ENCODE measurements around the gene PHF11.

DNA sequence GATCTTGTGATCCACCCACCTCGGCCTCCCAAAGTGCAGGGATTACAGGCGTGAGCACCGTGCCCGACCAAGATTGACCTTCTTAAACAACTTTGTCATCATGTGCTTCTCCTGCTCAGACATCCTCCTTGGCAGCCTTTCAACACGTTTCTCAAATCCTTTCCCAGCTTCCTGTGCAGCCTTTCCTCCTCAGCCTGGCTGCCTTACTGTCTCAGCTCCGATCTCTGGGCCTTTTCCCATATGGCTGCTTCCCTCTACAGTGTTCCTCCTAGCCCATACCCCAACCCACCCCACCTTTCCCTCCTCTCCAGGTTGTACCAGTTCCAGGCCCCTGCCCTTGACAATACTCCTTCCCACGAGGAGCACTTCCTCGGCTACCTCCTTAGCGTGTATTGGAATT lies 7.2 kb downstream of the PHF11 start:
- TF ChIP-seq, protein P1, sequence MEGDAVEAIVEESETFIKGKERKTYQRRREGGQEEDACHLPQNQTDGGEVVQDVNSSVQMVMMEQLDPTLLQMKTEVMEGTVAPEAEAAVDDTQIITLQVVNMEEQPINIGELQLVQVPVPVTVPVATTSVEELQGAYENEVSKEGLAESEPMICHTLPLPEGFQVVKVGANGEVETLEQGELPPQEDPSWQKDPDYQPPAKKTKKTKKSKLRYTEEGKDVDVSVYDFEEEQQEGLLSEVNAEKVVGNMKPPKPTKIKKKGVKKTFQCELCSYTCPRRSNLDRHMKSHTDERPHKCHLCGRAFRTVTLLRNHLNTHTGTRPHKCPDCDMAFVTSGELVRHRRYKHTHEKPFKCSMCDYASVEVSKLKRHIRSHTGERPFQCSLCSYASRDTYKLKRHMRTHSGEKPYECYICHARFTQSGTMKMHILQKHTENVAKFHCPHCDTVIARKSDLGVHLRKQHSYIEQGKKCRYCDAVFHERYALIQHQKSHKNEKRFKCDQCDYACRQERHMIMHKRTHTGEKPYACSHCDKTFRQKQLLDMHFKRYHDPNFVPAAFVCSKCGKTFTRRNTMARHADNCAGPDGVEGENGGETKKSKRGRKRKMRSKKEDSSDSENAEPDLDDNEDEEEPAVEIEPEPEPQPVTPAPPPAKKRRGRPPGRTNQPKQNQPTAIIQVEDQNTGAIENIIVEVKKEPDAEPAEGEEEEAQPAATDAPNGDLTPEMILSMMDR (IDR thresholded peaks at IDR 0.05) = no peak
- TF ChIP-seq EZH2 (IDR thresholded peaks at IDR 0.05) = no peak

Measured in neural progenitor cell (in vitro differentiated cells).